Fibroblast of skin of back (primary cell): ENCODE measurements around the gene PBX1.

Experiments used
- DNase-seq: peaks from one replicate; pipeline ENCODE4 v3.0.0-alpha.2; 2013

PBX1 gene

GRCh38 chr1:164761009-164761408 is 202.0 kb downstream of the PBX1 start:
- DNase-seq, result no peak

DNA sequence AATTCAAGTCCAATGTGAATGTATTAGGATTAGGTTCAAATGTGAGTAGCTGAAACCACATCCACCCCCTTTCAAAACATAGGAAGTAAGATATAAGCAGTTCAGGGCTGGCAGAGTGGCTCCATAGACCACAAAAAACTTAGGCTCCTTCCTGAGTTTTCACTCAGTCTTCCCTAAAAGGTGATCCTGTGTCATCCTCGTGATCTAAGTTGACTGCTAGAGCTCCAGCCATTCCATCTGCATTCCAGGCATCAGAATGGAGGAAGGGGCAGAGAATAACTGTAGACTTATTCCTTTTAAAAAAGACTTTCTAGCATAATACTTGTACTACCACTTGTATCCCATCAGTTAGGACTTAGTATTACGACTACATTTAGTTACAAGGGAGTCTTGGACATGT is 204.1 kb downstream of the PBX1 start:
- no peak for DNase-seq

- DNase-seq, result peak; percentile 71
Observed at GRCh38 chr1:164764333-164764732, 205.3 kb downstream of the PBX1 start.

DNA sequence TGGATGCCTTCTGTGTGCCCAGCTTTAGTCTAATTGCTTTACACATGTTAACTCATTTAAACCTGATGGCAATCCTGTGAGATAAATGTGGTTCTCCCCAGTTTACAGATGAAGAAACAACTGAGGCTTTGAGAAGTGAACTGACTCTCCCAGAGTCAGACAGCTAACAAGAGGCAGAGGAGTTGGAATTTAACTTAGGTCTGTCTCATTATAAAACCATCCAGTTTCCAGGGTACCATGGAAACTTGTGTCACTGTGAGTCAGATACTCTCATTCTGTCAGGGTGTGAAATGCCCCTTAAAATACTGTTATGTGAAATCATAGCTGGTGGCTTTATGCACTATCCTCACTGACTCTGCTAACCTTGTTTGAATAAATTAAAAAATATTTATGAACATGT is 206.6 kb downstream of the PBX1 start:
- peak; percentile 96 for DNase-seq

- DNase-seq, result peak; percentile 33
Observed at GRCh38 chr1:164765992-164766720, 207.2 kb downstream of the PBX1 start.

DNA sequence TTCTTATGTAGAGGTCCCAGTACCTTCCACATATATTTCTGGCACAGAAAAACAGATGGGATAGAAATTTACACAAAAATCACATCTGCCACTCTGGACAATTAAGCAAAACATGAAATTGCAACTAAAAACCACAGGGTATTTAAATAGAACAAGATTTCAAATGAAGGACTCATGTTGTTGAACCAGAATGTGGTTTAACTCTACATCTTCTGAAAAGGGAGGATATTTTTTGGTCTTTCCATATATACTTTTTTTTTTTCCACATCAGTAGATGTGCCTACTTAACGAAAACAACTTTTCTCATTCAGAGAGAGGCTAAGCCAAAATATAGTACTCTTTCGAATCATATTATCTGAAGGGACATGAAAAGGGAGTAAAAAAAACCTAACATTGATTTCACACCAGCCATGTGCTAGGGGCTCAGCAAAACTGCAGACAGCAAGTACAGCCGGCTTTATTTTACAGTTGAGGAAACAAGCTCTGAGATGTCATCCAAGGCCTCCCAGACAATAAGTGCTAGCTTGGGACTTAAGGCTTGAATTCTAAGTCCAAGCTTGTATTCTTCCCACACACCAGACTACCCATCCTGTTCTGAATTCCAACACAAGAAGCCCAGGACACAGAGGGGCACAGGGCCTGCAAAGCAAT is 208.9 kb downstream of the PBX1 start:
- DNase-seq, result peak; percentile 26

- no peak for DNase-seq
Observed at GRCh38 chr1:164768619-164769018, 209.6 kb downstream of the PBX1 start.

GRCh38 chr1:164769486-164770130 is 210.6 kb downstream of the PBX1 start:
- DNase-seq, result no peak

- no peak for DNase-seq
Observed at GRCh38 chr1:164770131-164770529, 211.1 kb downstream of the PBX1 start.

DNA sequence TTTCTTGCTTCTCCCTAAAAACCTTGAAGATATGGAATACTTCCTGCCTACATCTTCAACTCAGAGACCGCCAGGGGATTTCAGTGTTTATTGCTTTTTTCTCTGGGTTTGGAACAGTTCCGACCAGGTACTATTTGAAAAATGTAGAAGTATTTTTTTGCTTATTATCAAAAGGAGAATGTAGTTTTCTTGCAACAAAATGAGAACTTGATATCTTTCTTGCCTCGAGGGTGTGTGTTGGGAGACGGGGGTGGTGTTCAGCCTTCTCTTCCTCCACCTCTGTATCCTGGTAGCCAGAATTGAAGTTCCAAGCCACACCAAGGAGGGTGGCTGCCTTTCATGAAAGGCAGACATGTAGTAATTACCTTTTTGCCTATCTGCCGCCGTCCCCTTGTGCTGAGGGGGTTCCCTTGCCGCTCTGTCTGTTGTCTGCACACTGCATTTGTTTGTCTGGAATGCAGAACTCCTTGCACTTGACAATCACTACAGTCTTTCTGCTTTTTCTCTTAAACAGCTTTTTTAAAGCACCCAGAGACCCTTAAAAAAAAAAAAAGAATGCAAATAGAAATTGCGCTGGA is 212.1 kb downstream of the PBX1 start:
- DNase-seq, result peak; percentile 18

- peak; percentile 73 for DNase-seq
Observed at GRCh38 chr1:164771619-164772361, 212.8 kb downstream of the PBX1 start.

- peak; percentile 93 for DNase-seq
Observed at GRCh38 chr1:164772635-164773034, 213.7 kb downstream of the PBX1 start.

GRCh38 chr1:164773102-164773501 is 214.1 kb downstream of the PBX1 start:
- DNase-seq, result no peak

GRCh38 chr1:164774413-164774812 is 215.4 kb downstream of the PBX1 start:
- no peak for DNase-seq

DNA sequence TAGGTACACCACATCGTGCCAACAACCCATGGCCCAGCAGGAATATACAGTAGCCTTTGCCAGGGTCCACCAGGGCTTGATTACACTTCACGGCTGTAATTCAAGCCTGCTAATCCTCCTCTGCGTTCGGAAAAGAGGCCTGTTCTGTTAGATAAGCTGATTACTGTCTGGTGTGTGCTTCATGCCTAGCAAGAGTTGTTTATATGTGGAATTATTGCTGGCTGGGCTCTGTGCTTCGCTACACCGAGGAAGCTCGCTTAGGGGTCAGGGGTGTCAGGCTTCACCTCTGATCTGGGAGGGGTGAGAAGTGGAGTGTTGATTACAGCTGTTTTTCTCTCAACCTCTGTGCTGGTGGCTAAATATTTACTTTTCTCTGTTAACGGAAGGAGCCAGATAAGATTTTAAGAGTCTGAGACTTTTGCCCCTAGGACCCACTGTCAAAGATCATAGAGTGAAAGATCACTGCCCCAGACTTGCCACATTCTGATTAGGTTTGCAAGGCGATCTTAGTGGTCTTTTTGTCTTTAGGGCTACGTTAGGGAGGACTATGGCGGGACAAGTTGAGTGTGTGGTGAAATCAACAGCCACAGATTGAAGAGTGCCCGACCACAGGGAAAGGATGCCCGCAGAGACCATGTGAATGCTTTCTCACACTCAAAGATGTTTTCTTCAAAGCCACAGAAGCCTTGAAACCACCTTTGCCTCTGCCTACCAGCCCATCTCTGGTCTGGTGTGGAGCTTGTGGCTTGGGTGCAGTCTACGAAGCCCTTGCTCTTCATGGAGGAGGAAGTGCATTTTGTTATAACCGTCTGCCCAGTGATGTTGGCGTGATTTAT is 216.1 kb downstream of the PBX1 start:
- DNase-seq, result no peak

GRCh38 chr1:164777518-164777917 is 218.5 kb downstream of the PBX1 start:
- no peak for DNase-seq

GRCh38 chr1:164779376-164779775 is 220.4 kb downstream of the PBX1 start:
- DNase-seq, result no peak

- peak; percentile 18 for DNase-seq
Observed at GRCh38 chr1:164780111-164780812, 221.3 kb downstream of the PBX1 start.

DNA sequence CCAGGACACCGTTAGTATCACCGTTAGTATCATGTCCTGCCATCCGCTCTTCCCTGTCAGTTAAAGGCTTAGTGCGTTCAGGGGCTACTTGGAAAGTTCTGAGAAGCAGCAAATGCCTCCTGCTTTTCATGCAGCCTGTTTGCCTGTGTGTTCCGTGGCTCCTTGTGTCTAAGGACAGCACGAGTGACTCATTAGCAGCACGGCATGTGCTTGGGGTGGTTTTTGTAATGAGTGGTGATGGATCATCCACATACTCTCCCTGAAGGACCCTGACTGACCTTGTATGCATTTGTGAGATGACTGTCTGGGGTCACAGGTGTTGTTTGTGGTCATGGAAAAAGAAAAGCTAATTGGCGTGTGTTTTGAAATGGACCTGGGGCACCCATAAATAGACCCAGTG is 221.9 kb downstream of the PBX1 start:
- DNase-seq, result peak; percentile 84

DNA sequence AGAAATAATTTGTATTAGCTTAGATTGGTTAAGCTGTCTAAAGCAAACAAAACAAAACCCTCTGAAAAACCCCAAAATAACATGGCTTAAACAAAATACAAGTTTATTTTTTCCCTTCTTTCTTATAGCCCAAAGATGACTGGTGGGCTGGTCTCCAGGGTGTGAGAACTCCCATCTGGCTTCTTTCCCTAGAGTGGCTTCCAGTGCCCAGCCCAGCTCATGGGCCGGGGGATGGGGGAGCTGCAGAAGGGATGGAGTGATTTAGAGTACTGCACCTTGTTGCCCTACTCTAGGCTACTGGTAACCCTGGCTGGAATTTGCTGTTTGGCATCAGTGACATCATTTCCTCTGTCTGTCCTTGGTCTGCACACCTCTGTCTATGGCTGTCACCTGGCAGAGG is 223.0 kb downstream of the PBX1 start:
- no peak for DNase-seq
